ENCODE data around the gene KRT6C. TPM values are rescaled to one million over a fixed set of nuclear protein-coding genes. Genes with fewer than 3 reads are reported as not detected.

The KRT6C gene
- polyA plus RNA-seq, 1 of the 3 experiments (the other 2 are of a cell fraction) = not detected

DNA sequence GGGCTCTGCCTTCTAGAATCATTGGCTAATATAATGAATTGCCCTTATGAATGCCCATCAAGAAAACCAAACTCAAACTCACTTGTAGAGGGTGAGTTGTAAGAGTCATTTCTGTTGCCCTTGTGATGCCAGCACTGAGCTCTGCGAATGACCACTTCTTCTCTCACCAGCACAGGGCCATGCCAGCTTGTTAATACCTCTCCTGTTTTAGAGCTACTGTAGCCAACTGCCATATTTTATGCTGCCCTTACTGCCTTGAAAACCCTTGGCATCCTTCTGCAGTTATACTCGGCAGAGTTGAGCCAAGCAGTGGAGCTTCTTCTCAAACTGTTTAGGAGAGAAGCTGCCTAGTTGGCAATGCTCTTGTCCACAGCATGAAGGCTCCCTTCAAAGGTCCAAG is 47.6 kb downstream of the KRT6C start:
- no peaks in the 10 kb centered on the region for H3K9me3 ChIP-seq
- no peaks in the 10 kb centered on the region for H3K36me3 ChIP-seq (replicated peaks in 1 of 2; ENCODE audit: control insufficient read depth in 1 of 2, insufficient read depth in 2 of 2, low read length in 1 of 2)
- no peak for DNase-seq
- no peak overlapping the region for H3K4me3 ChIP-seq (ENCODE audit: low read depth in 2 of 2, low read length in 1 of 2)
- no peaks in the 10 kb centered on the region for H3K4me1 ChIP-seq (ENCODE audit: control insufficient read depth in 1 of 2, insufficient read depth in 2 of 2, low read depth in 1 of 2, low read length in 1 of 2)
- no peaks in the 10 kb centered on the region for H3K79me2 ChIP-seq (ENCODE audit: insufficient read depth)
- H3K27me3 ChIP-seq (ENCODE audit: insufficient read depth) = peaks cover 49% of the 10 kb centered on the region; the same call in 1 of the 2 replicates
- H3F3A ChIP-seq (replicated peaks; ENCODE audit: insufficient read depth) = no peaks in the 10 kb centered on the region
- TF ChIP-seq TEAD4 (IDR thresholded peaks at IDR 0.05; ENCODE audit: borderline replicate concordance, insufficient read depth) (no peak), RAD21 (IDR thresholded peaks at IDR 0.05; ENCODE audit: low read length) (no peak), SMC3 (IDR thresholded peaks at IDR 0.05; ENCODE audit: low read depth, low read length) (no peak), NFIC (IDR thresholded peaks at IDR 0.05; ENCODE audit: borderline replicate concordance) (no peak), FOXJ3 (CRISPR knock-in tag; IDR thresholded peaks at IDR 0.05) (no peak), SIN3A (IDR thresholded peaks at IDR 0.05; ENCODE audit: borderline replicate concordance, low read depth, low read length) (no peak), NRF1 (IDR thresholded peaks at IDR 0.05; ENCODE audit: low read depth, low read length) (no peak), RXRA (IDR thresholded peaks at IDR 0.05; ENCODE audit: borderline replicate concordance, low read depth) (no peak), POLR2AphosphoS5 (IDR thresholded peaks at IDR 0.05; ENCODE audit: low read depth, low read length) (no peak)
- TF ChIP-seq, protein P1, sequence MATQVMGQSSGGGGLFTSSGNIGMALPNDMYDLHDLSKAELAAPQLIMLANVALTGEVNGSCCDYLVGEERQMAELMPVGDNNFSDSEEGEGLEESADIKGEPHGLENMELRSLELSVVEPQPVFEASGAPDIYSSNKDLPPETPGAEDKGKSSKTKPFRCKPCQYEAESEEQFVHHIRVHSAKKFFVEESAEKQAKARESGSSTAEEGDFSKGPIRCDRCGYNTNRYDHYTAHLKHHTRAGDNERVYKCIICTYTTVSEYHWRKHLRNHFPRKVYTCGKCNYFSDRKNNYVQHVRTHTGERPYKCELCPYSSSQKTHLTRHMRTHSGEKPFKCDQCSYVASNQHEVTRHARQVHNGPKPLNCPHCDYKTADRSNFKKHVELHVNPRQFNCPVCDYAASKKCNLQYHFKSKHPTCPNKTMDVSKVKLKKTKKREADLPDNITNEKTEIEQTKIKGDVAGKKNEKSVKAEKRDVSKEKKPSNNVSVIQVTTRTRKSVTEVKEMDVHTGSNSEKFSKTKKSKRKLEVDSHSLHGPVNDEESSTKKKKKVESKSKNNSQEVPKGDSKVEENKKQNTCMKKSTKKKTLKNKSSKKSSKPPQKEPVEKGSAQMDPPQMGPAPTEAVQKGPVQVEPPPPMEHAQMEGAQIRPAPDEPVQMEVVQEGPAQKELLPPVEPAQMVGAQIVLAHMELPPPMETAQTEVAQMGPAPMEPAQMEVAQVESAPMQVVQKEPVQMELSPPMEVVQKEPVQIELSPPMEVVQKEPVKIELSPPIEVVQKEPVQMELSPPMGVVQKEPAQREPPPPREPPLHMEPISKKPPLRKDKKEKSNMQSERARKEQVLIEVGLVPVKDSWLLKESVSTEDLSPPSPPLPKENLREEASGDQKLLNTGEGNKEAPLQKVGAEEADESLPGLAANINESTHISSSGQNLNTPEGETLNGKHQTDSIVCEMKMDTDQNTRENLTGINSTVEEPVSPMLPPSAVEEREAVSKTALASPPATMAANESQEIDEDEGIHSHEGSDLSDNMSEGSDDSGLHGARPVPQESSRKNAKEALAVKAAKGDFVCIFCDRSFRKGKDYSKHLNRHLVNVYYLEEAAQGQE (IDR thresholded peaks at IDR 0.05; ENCODE audit: low read depth, low read length) = no peak
- TF ChIP-seq, protein P2, sequence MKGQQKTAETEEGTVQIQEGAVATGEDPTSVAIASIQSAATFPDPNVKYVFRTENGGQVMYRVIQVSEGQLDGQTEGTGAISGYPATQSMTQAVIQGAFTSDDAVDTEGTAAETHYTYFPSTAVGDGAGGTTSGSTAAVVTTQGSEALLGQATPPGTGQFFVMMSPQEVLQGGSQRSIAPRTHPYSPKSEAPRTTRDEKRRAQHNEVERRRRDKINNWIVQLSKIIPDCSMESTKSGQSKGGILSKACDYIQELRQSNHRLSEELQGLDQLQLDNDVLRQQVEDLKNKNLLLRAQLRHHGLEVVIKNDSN (IDR thresholded peaks at IDR 0.05; ENCODE audit: borderline replicate concordance, low read depth) = no peak
- ChIA-PET POLR2A (interaction anchor here (0.6 kb wide), 1 partner anchor 12 kb away, joined by 3 read pairs; no protein-coding TSS in a partner anchor), CTCF (no interaction called here)
- no peak overlapping the region for H3K4me2 ChIP-seq
- H3K9me2 ChIP-seq = no peaks in the 10 kb centered on the region
- no peak overlapping the region for H3K9ac ChIP-seq
- H4K20me1 ChIP-seq (ENCODE audit: insufficient read depth) = no peaks in the 10 kb centered on the region
- 37% methylated on average over 2 of the region's 2 CpGs for WGBS (ENCODE audit: low lambda C conversion rate)
- H3K27ac ChIP-seq (ENCODE audit: low read depth in 2 of 2, low read length in 1 of 2) = no peak overlapping the region
- H2AFZ ChIP-seq (ENCODE audit: low read depth) = no peak overlapping the region

DNA sequence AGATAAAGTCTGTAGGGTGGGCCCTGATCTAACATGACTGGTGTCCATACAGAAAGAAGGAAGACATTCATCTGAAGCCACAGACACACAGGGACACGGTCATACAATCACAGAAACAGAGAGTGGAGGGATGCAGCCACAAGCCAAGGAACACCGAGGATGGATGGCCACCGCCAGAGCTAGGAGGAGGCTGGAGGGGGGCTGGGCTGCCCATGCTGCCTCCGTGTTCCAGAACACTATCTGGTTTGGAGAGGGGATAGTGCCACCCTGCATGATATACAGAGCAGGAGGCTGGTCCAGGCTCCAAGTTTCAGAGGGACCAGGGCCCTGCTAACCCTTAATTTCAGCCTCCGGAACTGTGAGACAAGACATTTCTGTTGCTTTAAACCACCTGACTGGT is 48.1 kb downstream of the KRT6C start:
- H2AFZ ChIP-seq (ENCODE audit: low read depth) = no peak overlapping the region
- H3K4me2 ChIP-seq = no peak overlapping the region
- CTCF ChIA-PET = no interaction called here
- H3F3A ChIP-seq (replicated peaks; ENCODE audit: insufficient read depth) = no peaks in the 10 kb centered on the region
- WGBS (ENCODE audit: low lambda C conversion rate) = 54% methylated on average over 4 of the region's 5 CpGs
- no peak overlapping the region for H3K9ac ChIP-seq
- no peak for TF ChIP-seq EP300 (IDR thresholded peaks at IDR 0.05; ENCODE audit: borderline replicate concordance in 1 of 2, low read depth in 1 of 2, low read length in 1 of 2)
- no peak for TF ChIP-seq MEF2A (IDR thresholded peaks at IDR 0.05; ENCODE audit: borderline replicate concordance, low read depth)
- TF ChIP-seq MXI1 (IDR thresholded peaks at IDR 0.05; ENCODE audit: low read depth, low read length) = no peak
- TF ChIP-seq, protein P3, sequence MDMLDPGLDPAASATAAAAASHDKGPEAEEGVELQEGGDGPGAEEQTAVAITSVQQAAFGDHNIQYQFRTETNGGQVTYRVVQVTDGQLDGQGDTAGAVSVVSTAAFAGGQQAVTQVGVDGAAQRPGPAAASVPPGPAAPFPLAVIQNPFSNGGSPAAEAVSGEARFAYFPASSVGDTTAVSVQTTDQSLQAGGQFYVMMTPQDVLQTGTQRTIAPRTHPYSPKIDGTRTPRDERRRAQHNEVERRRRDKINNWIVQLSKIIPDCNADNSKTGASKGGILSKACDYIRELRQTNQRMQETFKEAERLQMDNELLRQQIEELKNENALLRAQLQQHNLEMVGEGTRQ (IDR thresholded peaks at IDR 0.05; ENCODE audit: borderline replicate concordance, low read depth, low read length) = no peak
- TF ChIP-seq, protein P4, sequence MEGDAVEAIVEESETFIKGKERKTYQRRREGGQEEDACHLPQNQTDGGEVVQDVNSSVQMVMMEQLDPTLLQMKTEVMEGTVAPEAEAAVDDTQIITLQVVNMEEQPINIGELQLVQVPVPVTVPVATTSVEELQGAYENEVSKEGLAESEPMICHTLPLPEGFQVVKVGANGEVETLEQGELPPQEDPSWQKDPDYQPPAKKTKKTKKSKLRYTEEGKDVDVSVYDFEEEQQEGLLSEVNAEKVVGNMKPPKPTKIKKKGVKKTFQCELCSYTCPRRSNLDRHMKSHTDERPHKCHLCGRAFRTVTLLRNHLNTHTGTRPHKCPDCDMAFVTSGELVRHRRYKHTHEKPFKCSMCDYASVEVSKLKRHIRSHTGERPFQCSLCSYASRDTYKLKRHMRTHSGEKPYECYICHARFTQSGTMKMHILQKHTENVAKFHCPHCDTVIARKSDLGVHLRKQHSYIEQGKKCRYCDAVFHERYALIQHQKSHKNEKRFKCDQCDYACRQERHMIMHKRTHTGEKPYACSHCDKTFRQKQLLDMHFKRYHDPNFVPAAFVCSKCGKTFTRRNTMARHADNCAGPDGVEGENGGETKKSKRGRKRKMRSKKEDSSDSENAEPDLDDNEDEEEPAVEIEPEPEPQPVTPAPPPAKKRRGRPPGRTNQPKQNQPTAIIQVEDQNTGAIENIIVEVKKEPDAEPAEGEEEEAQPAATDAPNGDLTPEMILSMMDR (IDR thresholded peaks at IDR 0.05) = no peak
- TF ChIP-seq SMC3 (IDR thresholded peaks at IDR 0.05; ENCODE audit: low read depth, low read length) = no peak
- no peaks in the 10 kb centered on the region for H3K36me3 ChIP-seq (replicated peaks in 1 of 2; ENCODE audit: control insufficient read depth in 1 of 2, insufficient read depth in 2 of 2, low read length in 1 of 2)
- no peaks in the 10 kb centered on the region for H3K9me2 ChIP-seq
- H3K79me2 ChIP-seq (ENCODE audit: insufficient read depth) = no peaks in the 10 kb centered on the region
- POLR2A ChIA-PET = no interaction called here
- peaks cover 45% of the 10 kb centered on the region; the same call in 1 of the 2 replicates for H3K27me3 ChIP-seq (ENCODE audit: insufficient read depth)
- DNase-seq = no peak
- H3K27ac ChIP-seq (ENCODE audit: low read depth in 2 of 2, low read length in 1 of 2) = no peak overlapping the region
- no peaks in the 10 kb centered on the region for H3K4me1 ChIP-seq (ENCODE audit: control insufficient read depth in 1 of 2, insufficient read depth in 2 of 2, low read depth in 1 of 2, low read length in 1 of 2)
- H3K4me3 ChIP-seq (ENCODE audit: low read depth in 2 of 2, low read length in 1 of 2) = no peak overlapping the region
- H3K9me3 ChIP-seq = no peaks in the 10 kb centered on the region
- H4K20me1 ChIP-seq (ENCODE audit: insufficient read depth) = no peaks in the 10 kb centered on the region
